Naive B cell (primary cell): ENCODE measurements around the gene ABCD3. TPM values are rescaled to one million over a fixed set of nuclear protein-coding genes. Genes with fewer than 3 reads are reported as not detected.

Source experiments
- ATAC-seq, 2 donors: fragments of 150-1000 bp; cut with Tn5 transposase; 2 replicates each; pipeline ENCODE4 v1.10.0; 2021; ENCODE audit warnings: low read depth in 2 of 2, mild to moderate bottlenecking in 2 of 2, moderate library complexity in 2 of 2
- DNase-seq: peaks from one replicate; pipeline ENCODE4 v3.0.0; 2022
- H3K27ac Mint-ChIP-seq, 6 donors: one replicate each; pipeline ENCODE4 v1.8.0; 2020 to 2022; ENCODE audit warnings: mild to moderate bottlenecking in 6 of 6, mixed read lengths in 6 of 6, moderate library complexity in 5 of 6, inconsistent platforms in 2 of 6
- H3K27me3 Mint-ChIP-seq, 3 donors: one replicate each; pipeline ENCODE4 v1.8.0; 2021 to 2022; ENCODE audit warnings: mixed read lengths in 3 of 3, mild to moderate bottlenecking in 1 of 3
- H3K36me3 Mint-ChIP-seq, 2 donors: one replicate each; pipeline ENCODE4 v1.8.0; 2020 to 2022; ENCODE audit warnings: mixed read lengths in 2 of 2, inconsistent platforms in 1 of 2, mild to moderate bottlenecking in 1 of 2
- H3K4me1 Mint-ChIP-seq, 3 donors: one replicate each; pipeline ENCODE4 v1.8.0; 2020 to 2022; ENCODE audit warnings: mixed read lengths in 3 of 3, inconsistent platforms in 1 of 3, mild to moderate bottlenecking in 1 of 3, moderate library complexity in 1 of 3
- H3K4me3 Mint-ChIP-seq, 8 donors: one replicate each; pipeline ENCODE4 v1.8.0; 2020 to 2022; ENCODE audit warnings: mild to moderate bottlenecking in 8 of 8, mixed read lengths in 8 of 8, moderate library complexity in 8 of 8, inconsistent platforms in 2 of 8
- H3K9me3 Mint-ChIP-seq, 7 donors: one replicate each; pipeline ENCODE4 v1.8.0; 2020 to 2022; ENCODE audit warnings: mixed read lengths in 7 of 7, mild to moderate bottlenecking in 5 of 7, inconsistent platforms in 2 of 7, moderate library complexity in 1 of 7
- polyA plus RNA-seq, 6 donors: library from polyadenylated mRNA; unstranded; fragments of 300-500 nt; fragmentation: Illumina TruSeq; gene quantifications; one replicate each; pipeline ENCODE4 v1.2.3, GENCODE V29; 2021; ENCODE audit warnings: low read depth in 6 of 6

The ABCD3 gene
- polyA plus RNA-seq, 6 donors from 2014 or later, result 12.3 to 20.7 (median 16.9) TPM

DNA sequence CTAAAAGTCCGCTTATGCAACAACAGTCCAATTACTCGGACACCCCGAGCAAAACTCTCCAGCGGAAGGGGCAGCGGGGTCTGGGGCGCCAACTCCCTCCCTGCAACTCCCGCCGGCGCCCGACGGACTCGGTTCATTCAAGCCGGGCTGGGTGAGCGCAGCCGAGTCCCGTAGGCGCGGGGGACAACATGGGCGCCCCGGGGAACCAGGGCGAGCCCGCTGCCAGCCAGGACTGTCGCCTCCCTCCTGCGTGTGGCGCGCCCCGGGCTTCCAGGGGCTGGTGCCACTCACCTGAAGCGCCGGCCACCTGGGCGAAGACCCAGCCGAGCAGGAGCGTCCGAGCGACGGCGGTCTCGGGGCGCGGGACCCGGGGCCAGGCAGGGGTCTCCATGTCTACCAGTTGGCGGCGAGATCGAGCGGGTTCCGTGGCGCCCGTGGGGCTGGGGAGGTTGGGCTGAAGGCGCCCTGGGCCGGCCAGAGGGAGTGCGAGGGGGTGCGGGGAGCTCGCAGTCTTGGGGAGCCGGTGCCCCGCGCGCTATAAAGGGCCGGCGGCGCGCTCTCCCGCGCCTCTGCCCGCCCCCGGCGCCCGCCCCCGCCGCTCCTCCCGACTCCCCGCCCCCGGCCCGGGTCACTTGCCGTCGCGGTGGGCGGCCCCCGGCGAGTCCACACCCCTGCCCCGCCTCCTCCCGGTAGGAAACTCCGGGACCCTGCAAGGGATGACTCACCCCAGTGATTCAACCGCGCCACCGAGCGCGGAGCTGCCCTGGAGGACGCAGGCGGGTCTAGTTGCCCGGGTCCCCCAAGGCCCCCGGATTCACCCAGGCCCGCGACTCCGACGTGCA is 123.3 kb downstream of the ABCD3 start, which contains the start of gene F3:
F3 (minus strand) TSS at position 514 of the 842 bp plus-strand sequence; CDS start at position 391, 123 bp downstream.
- ATAC-seq, result peak; percentile 51 to 63
- Mint-ChIP-seq H3K27me3 (peaks cover 13 to 79% (median 70%) of the 10 kb centered on the region in 3 donors), H3K9me3 (peaks cover 0 to 4% (median 0%) of the 10 kb centered on the region in 7 donors), H3K27ac (peak within 1 kb of the TSS in 4 of 6 donors; percentile 22 to 71 (median 52)), H3K4me3 (peak within 1 kb of the TSS; percentile 78 to 93 (median 90)), H3K4me1 (peaks cover 8 to 25% (median 16%) of the 10 kb centered on the region in 3 donors), H3K36me3 (no peaks in the 10 kb centered on the region)
- peak; percentile 3 for DNase-seq

DNA sequence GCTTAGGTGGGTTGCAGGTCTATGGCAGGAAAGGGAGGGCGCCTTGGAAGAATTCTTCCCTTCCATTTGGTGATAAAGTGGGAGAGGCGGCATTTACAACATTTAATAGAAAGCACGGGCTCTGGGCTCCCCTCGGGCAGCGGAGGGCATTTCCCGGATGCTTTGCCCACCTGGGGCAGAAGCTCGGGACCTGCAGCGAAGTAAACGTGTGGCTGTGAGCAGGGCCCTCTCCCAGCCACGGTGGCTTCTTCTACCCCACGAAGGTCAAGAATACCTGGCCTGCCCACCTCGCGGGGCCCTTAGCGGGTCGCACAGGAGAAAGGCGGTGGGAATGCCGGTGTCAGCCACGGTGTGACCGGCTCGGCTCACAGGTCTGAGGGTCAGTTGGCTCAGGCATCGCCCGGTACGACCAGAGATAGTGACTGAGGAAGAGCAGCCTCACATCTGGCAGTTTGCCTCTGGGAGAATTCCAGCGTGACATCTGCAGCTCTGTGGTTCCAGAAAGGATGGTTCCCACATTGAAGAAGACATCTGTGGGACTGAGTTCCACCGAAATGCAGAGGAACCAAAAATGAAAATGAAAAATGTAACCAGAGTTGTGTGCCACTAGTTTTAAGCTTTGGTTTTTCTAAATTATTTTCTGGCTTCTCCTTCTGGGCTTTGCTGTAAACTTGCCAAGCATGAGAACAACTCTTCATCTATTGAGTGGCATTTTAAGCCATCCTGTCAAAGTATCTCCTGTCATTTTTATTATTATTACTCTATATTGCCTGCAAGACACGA is 124.1 kb downstream of the ABCD3 start:
- Mint-ChIP-seq H3K27ac (peak overlapping the region in 3 of 6 donors; percentile 22 to 71 (median 61)), H3K4me3 (peak overlapping the region; percentile 78 to 93 (median 90)), H3K9me3 (peaks cover 0 to 4% (median 0%) of the 10 kb centered on the region in 7 donors), H3K36me3 (no peaks in the 10 kb centered on the region), H3K4me1 (peaks cover 8 to 25% (median 16%) of the 10 kb centered on the region in 3 donors), H3K27me3 (peaks cover 14 to 79% (median 76%) of the 10 kb centered on the region in 3 donors)
- ATAC-seq (peak; percentile 30 to 50), DNase-seq (no peak)

DNA sequence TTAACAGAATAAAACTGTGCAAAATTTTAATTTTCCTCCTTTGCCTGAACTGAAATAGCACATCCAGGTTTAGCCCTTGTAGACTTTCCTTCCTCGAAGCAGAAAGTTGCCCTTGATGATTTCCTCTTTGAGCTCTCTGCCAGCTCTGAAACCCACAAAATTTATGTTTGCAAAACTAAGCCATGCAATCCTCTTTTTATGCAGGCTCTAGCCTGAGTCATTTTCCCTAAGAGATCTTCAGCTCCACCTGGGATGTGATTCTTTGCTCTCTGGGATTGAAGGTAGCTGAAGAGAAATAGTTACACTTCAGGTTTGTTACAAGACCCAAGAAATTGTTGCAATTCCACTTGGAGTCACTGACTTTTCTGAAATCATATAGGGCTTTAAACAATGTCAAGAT is 124.8 kb downstream of the ABCD3 start:
- no peak for ATAC-seq
- Mint-ChIP-seq H3K9me3 (peaks cover 0 to 4% (median 0%) of the 10 kb centered on the region in 7 donors), H3K4me3 (peak overlapping the region; percentile 78 to 93 (median 90)), H3K36me3 (no peaks in the 10 kb centered on the region), H3K4me1 (peaks cover 8 to 25% (median 16%) of the 10 kb centered on the region in 3 donors), H3K27me3 (peaks cover 20 to 81% (median 72%) of the 10 kb centered on the region in 3 donors), H3K27ac (no peak overlapping the region)
- no peak for DNase-seq

DNA sequence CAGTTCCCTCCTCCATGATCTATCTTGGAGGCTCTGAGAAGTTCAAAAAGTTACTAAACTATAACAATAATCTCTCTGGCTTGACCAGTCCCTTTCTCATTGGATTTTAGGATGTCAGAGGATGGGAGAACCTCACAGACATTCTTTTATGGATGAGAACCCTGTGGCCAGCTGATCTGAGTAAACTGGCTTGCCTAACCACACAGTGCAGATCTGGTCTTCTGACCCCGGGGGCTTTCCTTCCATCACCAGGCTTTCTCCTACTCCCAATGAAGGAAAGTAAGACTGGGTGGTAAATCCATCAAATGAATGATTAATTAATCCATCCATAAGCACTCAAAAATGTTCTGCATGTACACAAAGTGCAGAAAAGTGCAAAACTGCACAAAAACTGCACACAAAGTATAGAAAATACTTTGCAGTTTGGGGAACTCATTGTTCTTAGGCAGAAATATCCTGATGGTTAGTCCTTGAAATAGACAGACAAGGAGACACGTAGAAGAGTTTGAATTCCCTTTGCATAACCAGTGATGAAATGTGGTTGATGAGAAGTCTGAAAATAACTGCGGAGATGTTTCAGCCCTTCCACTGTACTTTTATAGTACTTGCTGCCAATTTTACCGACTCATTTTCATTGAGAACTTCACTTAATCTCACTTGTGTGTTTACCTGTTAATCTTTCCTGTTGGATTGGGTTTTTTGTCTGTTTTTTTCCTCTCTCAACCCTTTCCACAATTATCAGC is 125.9 kb downstream of the ABCD3 start:
- Mint-ChIP-seq H3K27me3 (peaks cover 23 to 75% (median 61%) of the 10 kb centered on the region in 3 donors), H3K4me1 (peaks cover 8 to 25% (median 16%) of the 10 kb centered on the region in 3 donors), H3K4me3 (peak overlapping the region in 3 of 8 donors; percentile 2 to 56 (median 36)), H3K9me3 (peaks cover 0 to 4% (median 0%) of the 10 kb centered on the region in 7 donors), H3K36me3 (no peaks in the 10 kb centered on the region), H3K27ac (no peak overlapping the region)
- ATAC-seq (no peak), DNase-seq (no peak)

DNA sequence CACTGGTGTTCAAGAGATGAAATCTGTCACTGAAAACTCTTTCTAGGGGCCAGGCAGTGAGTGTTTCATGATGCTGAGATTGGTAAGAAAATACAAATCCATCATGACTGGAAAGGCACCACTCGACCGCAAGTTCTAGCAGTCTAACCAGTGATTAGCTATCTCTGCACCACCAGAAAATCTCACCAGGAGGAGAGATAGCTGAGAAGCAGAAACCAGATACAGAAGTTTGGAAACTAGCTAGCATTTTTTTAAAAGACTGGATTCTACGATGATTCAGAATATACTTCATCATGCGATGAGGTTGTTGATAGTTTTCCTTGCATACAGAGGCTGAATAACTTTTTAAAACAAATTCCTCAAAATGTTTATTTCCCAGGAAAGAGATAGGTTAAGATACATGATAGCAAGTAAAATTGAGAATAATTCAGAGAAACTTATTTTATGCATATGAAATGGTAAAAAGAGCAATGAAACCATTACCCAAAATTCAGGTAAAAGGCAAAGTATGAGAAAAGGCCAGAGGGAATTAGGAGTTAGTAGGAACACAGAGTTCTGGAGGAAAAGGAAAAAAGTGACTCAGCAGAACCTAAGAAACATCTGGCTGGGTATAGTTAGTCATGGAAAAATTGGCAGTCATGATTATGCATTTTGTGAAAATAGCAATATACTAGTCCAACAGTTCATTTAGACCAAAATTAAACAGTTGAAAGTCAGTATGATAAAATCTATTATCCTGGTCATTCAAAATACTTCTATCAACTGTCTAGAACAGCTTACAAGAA is 126.7 kb downstream of the ABCD3 start:
- Mint-ChIP-seq H3K4me1 (peaks cover 8 to 25% (median 16%) of the 10 kb centered on the region in 3 donors), H3K9me3 (peaks cover 0 to 4% (median 0%) of the 10 kb centered on the region in 7 donors), H3K4me3 (peak overlapping the region in 1 of 8 donors; percentile 15), H3K36me3 (no peaks in the 10 kb centered on the region), H3K27me3 (peaks cover 23 to 70% (median 53%) of the 10 kb centered on the region in 3 donors), H3K27ac (no peak overlapping the region)
- no peak for ATAC-seq
- no peak for DNase-seq

DNA sequence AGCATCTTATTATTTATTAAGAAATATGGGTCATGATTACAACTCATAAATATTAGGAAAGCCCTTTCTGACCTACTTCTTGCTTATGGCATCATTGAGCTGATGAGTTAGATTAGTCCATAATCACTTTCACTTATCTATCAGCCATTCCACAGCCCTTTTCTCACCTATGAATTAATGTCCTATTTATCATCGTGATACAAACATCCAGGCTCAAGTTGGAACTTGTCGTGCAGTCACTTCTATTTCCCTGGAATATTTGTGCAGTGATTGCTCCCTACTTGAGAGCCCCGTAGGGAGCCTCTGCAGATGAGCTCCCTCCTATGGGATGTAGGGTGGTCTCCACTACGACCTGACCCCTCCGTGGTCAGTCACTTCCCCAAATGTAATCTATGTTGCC is 131.5 kb downstream of the ABCD3 start:
- DNase-seq (no peak), ATAC-seq (no peak)
- Mint-ChIP-seq H3K27ac (no peak overlapping the region), H3K4me1 (no peaks in the 10 kb centered on the region), H3K27me3 (peaks cover 13 to 41% (median 26%) of the 10 kb centered on the region in 3 donors), H3K36me3 (no peaks in the 10 kb centered on the region), H3K4me3 (no peak overlapping the region), H3K9me3 (no peaks in the 10 kb centered on the region)

DNA sequence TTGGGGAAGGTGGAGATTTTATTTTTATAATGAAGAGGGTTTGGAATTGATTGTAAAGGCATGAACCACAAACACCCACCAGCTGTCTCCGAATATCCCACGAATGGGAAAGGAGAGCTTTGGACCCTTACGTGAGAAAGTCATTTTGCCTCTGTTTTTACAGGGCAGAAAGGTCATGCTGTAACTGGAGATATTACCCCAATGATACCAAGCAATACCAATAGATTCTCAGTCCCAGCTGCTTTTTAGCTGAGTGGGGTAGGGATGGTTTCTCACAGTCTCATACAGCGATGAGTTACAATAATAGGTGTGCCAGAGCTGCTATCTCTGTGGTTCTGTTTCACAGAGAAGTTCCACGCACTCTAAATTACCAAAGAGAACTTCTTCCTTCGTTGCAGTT is 132.2 kb downstream of the ABCD3 start:
- Mint-ChIP-seq H3K4me3 (no peak overlapping the region), H3K27ac (no peak overlapping the region), H3K4me1 (no peaks in the 10 kb centered on the region), H3K9me3 (no peaks in the 10 kb centered on the region), H3K27me3 (peaks cover 18 to 34% (median 27%) of the 10 kb centered on the region in 3 donors), H3K36me3 (no peaks in the 10 kb centered on the region)
- ATAC-seq, result no peak
- no peak for DNase-seq

DNA sequence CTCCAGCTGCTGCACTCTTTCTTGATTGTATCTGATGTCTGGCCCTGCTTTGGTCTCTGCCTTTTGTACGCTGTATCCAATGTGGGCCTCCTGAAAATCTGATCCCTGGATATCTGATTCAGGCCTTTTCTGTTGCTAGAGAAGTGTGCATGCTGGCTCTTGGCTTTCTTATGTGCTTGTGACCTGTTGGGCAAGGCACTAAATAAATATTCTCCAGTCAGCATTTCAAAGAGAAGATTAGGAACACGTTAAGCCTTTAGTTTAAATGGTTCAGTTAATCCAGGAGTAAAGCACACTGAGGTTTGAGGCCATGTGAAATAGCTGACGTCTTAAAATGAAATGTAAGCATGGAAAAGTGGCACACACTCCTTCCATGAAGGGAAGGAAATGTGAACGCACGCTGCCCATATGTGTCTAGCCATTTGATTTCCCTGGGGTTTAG is 132.6 kb downstream of the ABCD3 start:
- no peak overlapping the region for H3K27ac Mint-ChIP-seq
- H3K4me3 Mint-ChIP-seq, result no peak overlapping the region
- no peaks in the 10 kb centered on the region for H3K9me3 Mint-ChIP-seq
- DNase-seq (no peak), ATAC-seq (no peak)
- no peaks in the 10 kb centered on the region for H3K36me3 Mint-ChIP-seq
- no peaks in the 10 kb centered on the region for H3K4me1 Mint-ChIP-seq
- H3K27me3 Mint-ChIP-seq, result peaks cover 18 to 34% (median 30%) of the 10 kb centered on the region in 3 donors

DNA sequence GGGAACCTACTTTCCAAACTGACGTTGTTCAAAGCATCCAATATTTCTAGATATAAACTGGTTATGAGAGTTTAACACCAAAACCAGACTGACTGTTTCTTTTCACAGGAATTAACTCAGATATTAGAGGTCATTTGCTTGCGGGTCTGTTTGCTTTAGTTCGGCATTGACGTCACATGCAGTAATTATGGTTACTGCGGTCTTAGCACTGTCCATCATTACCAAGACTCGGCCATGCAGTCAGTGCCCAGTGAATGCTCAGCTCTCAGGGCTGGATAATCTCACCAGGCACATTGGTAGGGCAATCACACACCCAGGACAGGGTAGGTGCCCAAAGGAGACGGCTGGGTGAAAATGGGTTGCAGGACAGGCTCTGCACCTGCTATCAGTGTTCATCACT is 133.3 kb downstream of the ABCD3 start:
- Mint-ChIP-seq H3K4me1 (no peaks in the 10 kb centered on the region), H3K4me3 (no peak overlapping the region), H3K27ac (no peak overlapping the region), H3K9me3 (no peaks in the 10 kb centered on the region), H3K27me3 (peaks cover 15 to 28% (median 24%) of the 10 kb centered on the region in 3 donors), H3K36me3 (no peaks in the 10 kb centered on the region)
- ATAC-seq (no peak), DNase-seq (no peak)

DNA sequence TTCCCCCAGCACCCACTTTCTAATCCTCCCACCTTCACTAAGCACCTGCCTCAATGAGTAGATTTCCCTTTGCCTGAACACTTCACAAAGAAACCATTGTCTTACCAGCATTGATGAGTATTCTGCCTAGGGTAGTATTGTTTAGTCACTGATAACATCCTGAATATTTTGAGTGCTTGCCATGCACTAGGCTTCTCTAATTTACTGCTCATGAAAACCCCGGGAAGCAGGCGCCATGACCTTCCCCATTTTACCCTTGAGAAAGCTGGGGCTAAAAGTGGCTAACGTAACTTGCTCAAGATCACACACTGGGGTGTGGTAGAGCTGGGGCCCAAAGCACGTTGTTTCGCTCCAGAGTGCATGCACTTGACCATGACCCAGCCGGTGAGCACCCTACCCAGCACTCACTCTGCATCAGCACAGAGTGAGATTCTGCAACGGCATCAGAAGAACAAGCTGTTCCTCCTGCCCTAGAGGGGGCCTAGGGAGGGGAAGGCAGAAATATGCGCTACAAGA is 133.9 kb downstream of the ABCD3 start:
- Mint-ChIP-seq H3K27me3 (peaks cover 15 to 21% (median 17%) of the 10 kb centered on the region in 3 donors), H3K27ac (no peak overlapping the region)

DNA sequence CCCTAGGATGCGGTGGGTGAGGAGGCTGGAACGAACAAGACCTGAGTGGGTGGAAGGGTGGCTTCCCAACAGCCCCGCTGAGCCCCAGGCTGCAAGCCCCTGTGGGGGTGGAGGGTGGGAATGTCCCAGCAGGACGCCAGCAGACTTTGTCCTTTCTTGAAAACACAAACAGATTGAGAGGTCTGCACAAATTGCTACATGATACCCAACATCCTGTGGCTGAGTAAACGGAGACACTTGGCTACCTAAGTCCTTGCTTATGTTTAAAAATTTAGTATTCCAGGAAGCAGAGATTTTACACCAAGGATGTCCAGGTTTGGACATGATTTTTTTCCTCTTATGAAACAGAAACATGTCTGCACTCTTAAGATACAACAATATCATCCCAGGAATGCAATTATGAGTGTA is 135.1 kb downstream of the ABCD3 start:
- H3K27me3 Mint-ChIP-seq, result peaks cover 5 to 16% (median 10%) of the 10 kb centered on the region in 3 donors
- H3K36me3 Mint-ChIP-seq, result no peaks in the 10 kb centered on the region
- no peaks in the 10 kb centered on the region for H3K9me3 Mint-ChIP-seq
- ATAC-seq, result no peak
- no peak overlapping the region for H3K27ac Mint-ChIP-seq
- H3K4me1 Mint-ChIP-seq, result no peaks in the 10 kb centered on the region
- no peak overlapping the region for H3K4me3 Mint-ChIP-seq
- no peak for DNase-seq

More for the DNA sequence above, 133.9 kb downstream of the ABCD3 start:
- DNase-seq (no peak), ATAC-seq (no peak)
- no peaks in the 10 kb centered on the region for H3K9me3 Mint-ChIP-seq
- H3K36me3 Mint-ChIP-seq, result no peaks in the 10 kb centered on the region
- H3K4me1 Mint-ChIP-seq, result no peaks in the 10 kb centered on the region
- H3K4me3 Mint-ChIP-seq, result no peak overlapping the region

DNA sequence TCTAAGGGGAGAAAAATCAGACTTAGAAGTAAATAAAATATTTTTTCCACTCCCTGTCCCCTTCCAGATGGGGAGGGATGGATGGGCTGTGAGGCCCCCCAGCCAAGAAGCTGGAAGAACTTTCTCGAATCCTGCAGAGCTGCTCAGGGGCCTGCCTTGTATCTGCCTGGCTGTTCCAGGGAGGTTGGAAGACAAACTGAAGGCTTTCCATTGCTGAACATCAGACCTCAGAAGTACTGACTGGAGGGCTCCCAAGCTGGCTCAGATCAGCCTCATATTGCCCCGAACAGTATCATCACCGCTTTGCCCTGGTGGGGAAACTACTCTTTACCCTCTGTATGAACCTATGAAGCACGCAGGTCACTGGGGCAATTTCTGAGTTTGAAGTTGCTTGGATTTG is 135.7 kb downstream of the ABCD3 start:
- peaks cover 5 to 16% (median 9%) of the 10 kb centered on the region in 3 donors for H3K27me3 Mint-ChIP-seq
- ATAC-seq (no peak), DNase-seq (no peak)
- H3K36me3 Mint-ChIP-seq, result no peaks in the 10 kb centered on the region
- peaks cover 0 to 3% (median 0%) of the 10 kb centered on the region in 7 donors for H3K9me3 Mint-ChIP-seq
- no peak overlapping the region for H3K4me3 Mint-ChIP-seq
- no peaks in the 10 kb centered on the region for H3K4me1 Mint-ChIP-seq
- no peak overlapping the region for H3K27ac Mint-ChIP-seq
